Measurements from ENCODE around the gene TMEM116. TPM values are rescaled to one million over a fixed set of nuclear protein-coding genes. Genes with fewer than 3 reads are reported as not detected.
"Not testable (repeated sequence)": the region's sequence is repeated elsewhere in the genome, so short reads cannot be mapped to it uniquely, and the experiment has no call there.

Gene TMEM116
- total RNA-seq, 1 donor from 2014 or later, result 11.0 TPM

- Mint-ChIP-seq H3K4me1 (ENCODE audit: low read depth) (peaks cover 42% of the 10 kb centered on the region), H3K27me3 (ENCODE audit: insufficient read depth) (no peaks in the 10 kb centered on the region)
Measured at GRCh38 chr12:112004041-112004440, 8.9 kb downstream of the TMEM116 start.

GRCh38 chr12:112001576-112001975, 11.4 kb downstream of the TMEM116 start:
- no peaks in the 10 kb centered on the region for H3K9me3 Mint-ChIP-seq
- H3K27ac Mint-ChIP-seq, result no peak overlapping the region
- peak overlapping the region; percentile 35 for H3K4me3 Mint-ChIP-seq
- no peaks in the 10 kb centered on the region for H3K27me3 Mint-ChIP-seq (ENCODE audit: insufficient read depth)
- no peak for DNase-seq (ENCODE audit: low spot score)
- intact Hi-C loops (cut with micrococcal nuclease), result loop anchor here (1.0 kb wide), 2 partner anchors 8 to 12 kb away; partner anchors contain the start of genes ERP29 and TMEM116
- H3K4me1 Mint-ChIP-seq (ENCODE audit: low read depth), result peaks cover 63% of the 10 kb centered on the region
- H3K36me3 Mint-ChIP-seq (ENCODE audit: low read depth), result peaks cover 9% of the 10 kb centered on the region

More at GRCh38 chr12:112004041-112004440, 8.9 kb downstream of the TMEM116 start:
- Mint-ChIP-seq H3K9me3 (no peaks in the 10 kb centered on the region), H3K4me3 (no peak overlapping the region), H3K36me3 (ENCODE audit: low read depth) (peaks cover 8% of the 10 kb centered on the region), H3K27ac (no peak overlapping the region)
- intact Hi-C loops (cut with micrococcal nuclease), result no loop called here
- DNase-seq (ENCODE audit: low spot score), result no peak

GRCh38 chr12:112000820-112001219, 12.1 kb downstream of the TMEM116 start:
- H3K27me3 Mint-ChIP-seq (ENCODE audit: insufficient read depth), result no peaks in the 10 kb centered on the region
- H3K27ac Mint-ChIP-seq, result no peak overlapping the region
- H3K4me1 Mint-ChIP-seq (ENCODE audit: low read depth), result peaks cover 62% of the 10 kb centered on the region
- H3K4me3 Mint-ChIP-seq, result peak overlapping the region; percentile 40
- H3K9me3 Mint-ChIP-seq, result no peaks in the 10 kb centered on the region
- H3K36me3 Mint-ChIP-seq (ENCODE audit: low read depth), result peaks cover 14% of the 10 kb centered on the region
- intact Hi-C loops (cut with micrococcal nuclease), result loop anchor here (1.0 kb wide), 2 partner anchors 8 to 12 kb away; partner anchors contain the start of genes ERP29 and TMEM116
- DNase-seq (ENCODE audit: low spot score), result no peak

- H3K27me3 Mint-ChIP-seq (ENCODE audit: insufficient read depth); H3K27ac Mint-ChIP-seq; H3K9me3 Mint-ChIP-seq; DNase-seq (ENCODE audit: low spot score); H3K4me3 Mint-ChIP-seq; intact Hi-C loops (cut with micrococcal nuclease): not testable (repeated sequence)
- peaks cover 70% of the 10 kb centered on the region for H3K4me1 Mint-ChIP-seq (ENCODE audit: low read depth)
- H3K36me3 Mint-ChIP-seq (ENCODE audit: low read depth), result peaks cover 15% of the 10 kb centered on the region
Measured at GRCh38 chr12:111999129-111999528, 13.8 kb downstream of the TMEM116 start.

- Mint-ChIP-seq H3K4me1 (ENCODE audit: low read depth) (peaks cover 80% of the 10 kb centered on the region), H3K27me3 (ENCODE audit: insufficient read depth) (no peaks in the 10 kb centered on the region), H3K4me3 (no peak overlapping the region), H3K9me3 (no peaks in the 10 kb centered on the region), H3K36me3 (ENCODE audit: low read depth) (peaks cover 15% of the 10 kb centered on the region), H3K27ac (no peak overlapping the region)
- no peak for DNase-seq (ENCODE audit: low spot score)
- intact Hi-C loops (cut with micrococcal nuclease), result no loop called here
Measured at GRCh38 chr12:111998015-111998414, 14.9 kb downstream of the TMEM116 start.

DNA sequence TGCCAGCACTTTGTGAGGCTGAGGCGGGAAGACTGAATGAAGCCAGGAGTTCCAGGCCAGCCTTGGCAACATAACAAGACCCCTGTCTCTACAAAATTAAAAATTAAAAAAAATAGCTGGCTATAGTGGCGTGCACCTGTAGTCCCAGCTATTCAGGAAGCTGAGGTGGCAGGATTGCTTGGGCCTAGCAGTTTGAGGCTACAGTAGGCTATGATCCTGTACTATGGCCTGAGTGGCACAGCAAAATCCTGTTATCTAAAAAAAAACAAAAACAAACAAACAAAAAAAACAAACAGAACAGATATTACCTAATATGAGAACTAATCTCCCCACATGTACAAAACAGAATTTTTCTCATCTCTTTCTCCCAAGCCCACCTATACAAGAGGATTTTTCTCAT, 15.7 kb downstream of the TMEM116 start:
- intact Hi-C loops (cut with micrococcal nuclease), result no loop called here

DNA sequence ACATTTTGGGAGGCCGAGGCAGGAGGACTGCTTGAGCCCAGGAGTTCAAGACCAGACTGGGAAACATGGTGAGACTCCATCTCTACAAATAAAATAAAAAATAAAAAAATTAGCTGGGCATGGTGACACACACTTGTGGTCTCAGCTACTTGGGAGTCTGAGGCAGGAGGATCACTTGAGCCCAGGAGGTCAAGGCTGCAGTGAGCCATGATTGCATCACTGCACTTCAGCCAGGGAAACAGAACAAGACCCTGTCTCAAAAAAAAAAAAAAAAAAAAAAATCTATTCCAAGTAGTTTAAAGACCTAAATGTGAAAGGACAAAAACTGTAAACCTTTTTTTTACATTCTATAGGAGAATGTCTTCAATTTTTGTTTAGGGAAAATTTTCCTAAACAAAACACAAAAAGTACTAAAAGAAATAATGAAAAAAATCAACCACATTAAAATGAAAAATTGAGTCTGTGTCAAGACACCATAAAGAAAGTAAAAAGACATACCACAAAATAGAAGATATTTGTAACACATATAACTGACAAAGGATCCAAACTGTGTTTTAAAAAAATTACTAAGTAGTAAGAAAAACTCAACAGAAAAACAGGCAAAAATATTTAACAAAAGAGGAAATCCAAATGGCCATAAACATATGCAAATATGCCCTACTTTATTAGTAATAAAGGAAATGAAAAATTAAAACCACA, 17.0 kb downstream of the TMEM116 start:
- DNase-seq (ENCODE audit: low spot score), result no peak
- H3K27ac Mint-ChIP-seq, result no peak overlapping the region
- H3K36me3 Mint-ChIP-seq (ENCODE audit: low read depth), result peaks cover 16% of the 10 kb centered on the region
- H3K27me3 Mint-ChIP-seq (ENCODE audit: insufficient read depth), result no peaks in the 10 kb centered on the region
- H3K9me3 Mint-ChIP-seq, result no peaks in the 10 kb centered on the region
- no peak overlapping the region for H3K4me3 Mint-ChIP-seq
- intact Hi-C loops (cut with micrococcal nuclease), result no loop called here
- peaks cover 79% of the 10 kb centered on the region for H3K4me1 Mint-ChIP-seq (ENCODE audit: low read depth)

More for the DNA sequence above, 15.7 kb downstream of the TMEM116 start:
- H3K4me3 Mint-ChIP-seq, result no peak overlapping the region
- DNase-seq (ENCODE audit: low spot score), result no peak
- H3K27me3 Mint-ChIP-seq (ENCODE audit: insufficient read depth), result no peaks in the 10 kb centered on the region
- H3K4me1 Mint-ChIP-seq (ENCODE audit: low read depth), result peaks cover 80% of the 10 kb centered on the region
- peaks cover 12% of the 10 kb centered on the region for H3K36me3 Mint-ChIP-seq (ENCODE audit: low read depth)
- no peak overlapping the region for H3K27ac Mint-ChIP-seq
- H3K9me3 Mint-ChIP-seq, result no peaks in the 10 kb centered on the region

- Mint-ChIP-seq H3K27ac (peak overlapping the region; percentile 81), H3K36me3 (ENCODE audit: low read depth) (peaks cover 16% of the 10 kb centered on the region), H3K4me3 (peak overlapping the region; percentile 78), H3K4me1 (ENCODE audit: low read depth) (peaks cover 72% of the 10 kb centered on the region)
- intact Hi-C loops (cut with micrococcal nuclease), result loop anchor here (1.0 to 5.0 kb wide), 2 partner anchors 43 to 83 kb away; no protein-coding TSS in a partner anchor
- H3K9me3 Mint-ChIP-seq; H3K27me3 Mint-ChIP-seq (ENCODE audit: insufficient read depth): not testable (repeated sequence)
- peak; percentile 42 for DNase-seq (ENCODE audit: low spot score)
Measured at GRCh38 chr12:111994211-111995111, 18.5 kb downstream of the TMEM116 start.

- DNase-seq (ENCODE audit: low spot score), result peak; percentile 30
- Mint-ChIP-seq H3K36me3 (ENCODE audit: low read depth) (peaks cover 19% of the 10 kb centered on the region), H3K27me3 (ENCODE audit: insufficient read depth) (no peaks in the 10 kb centered on the region), H3K4me1 (ENCODE audit: low read depth) (peaks cover 67% of the 10 kb centered on the region), H3K9me3 (no peaks in the 10 kb centered on the region), H3K4me3 (peak overlapping the region; percentile 78), H3K27ac (peak overlapping the region; percentile 81)
- intact Hi-C loops (cut with micrococcal nuclease), result loop anchor here (1.0 to 5.0 kb wide), 5 partner anchors 8 to 151 kb away; partner anchors contain the start of genes ERP29, MAPKAPK5 and TMEM116
Measured at GRCh38 chr12:111993292-111994150, 19.4 kb downstream of the TMEM116 start.

DNA sequence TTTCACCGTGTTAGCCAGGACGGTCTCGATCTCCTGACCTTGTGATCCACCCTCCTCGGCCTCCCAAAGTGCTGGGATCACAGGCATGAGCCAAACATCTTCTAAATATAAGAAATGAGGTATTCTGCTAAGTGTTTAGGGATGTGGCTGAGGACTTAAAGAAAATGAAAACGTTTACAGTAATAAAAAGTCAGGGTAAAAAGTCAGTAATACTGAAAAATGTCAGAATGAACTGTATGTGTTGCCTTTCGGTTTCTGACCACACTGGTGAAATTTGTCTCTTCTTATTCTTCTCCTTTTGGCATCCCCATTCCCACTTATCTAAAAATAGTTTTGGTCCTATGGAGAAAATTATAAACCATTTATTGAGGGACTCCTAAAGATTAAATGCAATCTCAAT, 20.5 kb downstream of the TMEM116 start:
- peaks cover 25% of the 10 kb centered on the region for H3K36me3 Mint-ChIP-seq (ENCODE audit: low read depth)
- peaks cover 58% of the 10 kb centered on the region for H3K4me1 Mint-ChIP-seq (ENCODE audit: low read depth)
- no peak for DNase-seq (ENCODE audit: low spot score)
- peak overlapping the region; percentile 32 for H3K4me3 Mint-ChIP-seq
- H3K27ac Mint-ChIP-seq, result peak overlapping the region; percentile 69
- no peaks in the 10 kb centered on the region for H3K9me3 Mint-ChIP-seq
- intact Hi-C loops (cut with micrococcal nuclease), result loop anchor here (2.0 to 5.0 kb wide), 2 partner anchors 85 to 150 kb away; partner anchors contain the start of gene MAPKAPK5
- no peaks in the 10 kb centered on the region for H3K27me3 Mint-ChIP-seq (ENCODE audit: insufficient read depth)

DNA sequence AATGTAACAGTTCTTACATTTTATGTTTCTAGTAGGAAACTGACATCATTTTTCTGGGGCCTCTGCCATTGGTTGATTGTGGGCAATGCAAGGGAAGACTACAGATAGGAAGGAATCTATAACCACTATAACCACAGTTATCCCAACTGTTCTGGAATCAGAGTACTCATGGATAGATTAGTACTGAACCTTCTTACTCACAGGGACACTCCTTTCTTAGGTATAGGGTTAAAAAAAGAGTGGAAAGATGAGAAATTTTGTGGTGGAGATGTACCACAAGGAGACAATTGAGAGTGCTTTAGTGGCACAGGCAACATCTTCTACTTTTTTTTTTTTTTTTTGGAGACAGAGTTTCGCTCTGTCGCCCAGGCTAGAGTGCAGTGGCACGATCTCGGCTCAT, 21.0 kb downstream of the TMEM116 start:
- H3K27me3 Mint-ChIP-seq (ENCODE audit: insufficient read depth), result no peaks in the 10 kb centered on the region
- intact Hi-C loops (cut with micrococcal nuclease), result loop anchor here (2.0 to 5.0 kb wide), 2 partner anchors 85 to 149 kb away; partner anchors contain the start of gene MAPKAPK5
- peak overlapping the region; percentile 69 for H3K27ac Mint-ChIP-seq
- no peak for DNase-seq (ENCODE audit: low spot score)
- peaks cover 26% of the 10 kb centered on the region for H3K36me3 Mint-ChIP-seq (ENCODE audit: low read depth)
- peak overlapping the region; percentile 35 for H3K4me3 Mint-ChIP-seq
- H3K4me1 Mint-ChIP-seq (ENCODE audit: low read depth), result peaks cover 53% of the 10 kb centered on the region
- H3K9me3 Mint-ChIP-seq, result no peaks in the 10 kb centered on the region

GRCh38 chr12:111991535-111991934, 21.4 kb downstream of the TMEM116 start:
- no peak for DNase-seq (ENCODE audit: low spot score)
- Mint-ChIP-seq H3K9me3 (no peaks in the 10 kb centered on the region), H3K27me3 (ENCODE audit: insufficient read depth) (no peaks in the 10 kb centered on the region), H3K27ac (peak overlapping the region; percentile 61), H3K36me3 (ENCODE audit: low read depth) (peaks cover 25% of the 10 kb centered on the region), H3K4me3 (peak overlapping the region; percentile 35), H3K4me1 (ENCODE audit: low read depth) (peaks cover 49% of the 10 kb centered on the region)
- intact Hi-C loops (cut with micrococcal nuclease), result loop anchor here (5.0 kb wide), 1 partner anchor 86 kb away; no protein-coding TSS in a partner anchor
